ENCODE measurements around the gene DVL2. TPM values are rescaled to one million over a fixed set of nuclear protein-coding genes. Genes with fewer than 3 reads are reported as not detected.

The DVL2 gene
- total and polyA plus RNA-seq, 2 donors (not counting 1 experiment from before 2014, with no cell fraction given), result 8.1 to 91.8 TPM

DNA sequence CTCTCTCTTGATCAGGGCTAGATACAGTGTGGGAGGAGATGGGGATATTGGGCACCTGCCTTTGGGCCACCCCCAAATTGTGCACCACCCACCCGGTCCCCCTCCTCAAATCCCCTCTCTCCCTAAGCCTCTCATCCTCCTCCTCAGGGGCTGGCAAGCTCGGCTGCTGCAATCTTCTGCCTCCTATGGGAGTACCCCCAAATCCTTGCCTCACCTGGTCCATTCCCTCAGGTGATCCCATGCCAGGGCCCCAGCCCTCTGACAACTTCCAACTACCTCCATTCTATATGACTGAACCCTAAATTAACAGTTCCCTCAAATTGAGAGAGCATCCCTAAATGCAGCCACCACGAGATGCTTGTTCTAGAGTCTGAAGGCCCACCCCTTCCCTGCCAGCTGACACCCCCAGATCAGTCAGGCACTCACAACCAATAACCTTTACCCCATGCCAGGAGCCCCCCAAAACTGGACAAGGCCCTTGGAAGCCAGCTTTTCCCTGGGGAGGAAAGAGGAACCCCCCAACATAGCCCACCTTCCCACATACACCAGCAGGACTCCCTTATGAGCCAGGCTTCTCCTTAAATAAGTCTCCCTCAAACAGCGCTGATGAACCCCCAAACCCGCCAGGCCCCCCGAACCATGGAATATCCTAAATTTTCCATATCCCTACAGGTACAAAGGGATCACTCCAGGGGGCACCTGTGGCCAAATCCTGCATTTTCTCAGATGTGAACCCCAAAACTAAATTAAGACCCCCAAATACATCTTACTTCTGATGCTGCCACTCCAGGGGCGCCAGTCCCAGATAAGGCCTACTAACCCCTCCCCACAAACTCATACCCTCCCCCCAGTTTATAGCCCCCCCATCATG, 17.8 kb downstream of the DVL2 start:
- TF ChIP-seq, protein P1, sequence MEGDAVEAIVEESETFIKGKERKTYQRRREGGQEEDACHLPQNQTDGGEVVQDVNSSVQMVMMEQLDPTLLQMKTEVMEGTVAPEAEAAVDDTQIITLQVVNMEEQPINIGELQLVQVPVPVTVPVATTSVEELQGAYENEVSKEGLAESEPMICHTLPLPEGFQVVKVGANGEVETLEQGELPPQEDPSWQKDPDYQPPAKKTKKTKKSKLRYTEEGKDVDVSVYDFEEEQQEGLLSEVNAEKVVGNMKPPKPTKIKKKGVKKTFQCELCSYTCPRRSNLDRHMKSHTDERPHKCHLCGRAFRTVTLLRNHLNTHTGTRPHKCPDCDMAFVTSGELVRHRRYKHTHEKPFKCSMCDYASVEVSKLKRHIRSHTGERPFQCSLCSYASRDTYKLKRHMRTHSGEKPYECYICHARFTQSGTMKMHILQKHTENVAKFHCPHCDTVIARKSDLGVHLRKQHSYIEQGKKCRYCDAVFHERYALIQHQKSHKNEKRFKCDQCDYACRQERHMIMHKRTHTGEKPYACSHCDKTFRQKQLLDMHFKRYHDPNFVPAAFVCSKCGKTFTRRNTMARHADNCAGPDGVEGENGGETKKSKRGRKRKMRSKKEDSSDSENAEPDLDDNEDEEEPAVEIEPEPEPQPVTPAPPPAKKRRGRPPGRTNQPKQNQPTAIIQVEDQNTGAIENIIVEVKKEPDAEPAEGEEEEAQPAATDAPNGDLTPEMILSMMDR (conservative IDR thresholded peaks at IDR 0.05 in 1 of 2, IDR thresholded peaks at IDR 0.05 in 1 of 2; ENCODE audit: low read depth in 1 of 2, low read length in 2 of 2), result no peak
- TF ChIP-seq EZH2 (IDR thresholded peaks at IDR 0.05; ENCODE audit: low read length, missing control alignments), result no peak
- Histone ChIP-seq H3K4me2 (ENCODE audit: extremely low read depth, insufficient read depth, low read length) (peak overlapping the region; percentile 92), H2AFZ (ENCODE audit: low read length) (no peak overlapping the region), H3K27ac (ENCODE audit: insufficient read depth, low read length) (peak overlapping the region; percentile 22), H3K36me3 (ENCODE audit: control insufficient read depth, insufficient read depth, low read length) (peaks cover 6% of the 10 kb centered on the region), H3K27me3 (ENCODE audit: control insufficient read depth, insufficient read depth, low read length) (no peaks in the 10 kb centered on the region), H3K9ac (ENCODE audit: insufficient read depth, low read length) (peak overlapping the region; percentile 63), H3K4me1 (ENCODE audit: control insufficient read depth, extremely low read depth, insufficient read depth, low read length) (peaks cover 17% of the 10 kb centered on the region), H3K9me3 (ENCODE audit: control insufficient read depth, insufficient read depth, low read depth, low read length) (no peaks in the 10 kb centered on the region), H3K4me3 (replicated peaks in 1 of 4; ENCODE audit: control extremely low read depth in 1 of 4, insufficient read depth in 1 of 4, low read depth in 3 of 4, low read length in 4 of 4) (peak overlapping the region; percentile 54 to 78 (median 66)), H3K79me2 (ENCODE audit: control insufficient read depth, insufficient read depth, low read length) (peaks cover 40% of the 10 kb centered on the region), H4K20me1 (ENCODE audit: control insufficient read depth, extremely low read depth, insufficient read depth, low read length) (no peaks in the 10 kb centered on the region)
- DNase-seq (ENCODE audit: low read depth in 2 of 2), result no peak

DNA sequence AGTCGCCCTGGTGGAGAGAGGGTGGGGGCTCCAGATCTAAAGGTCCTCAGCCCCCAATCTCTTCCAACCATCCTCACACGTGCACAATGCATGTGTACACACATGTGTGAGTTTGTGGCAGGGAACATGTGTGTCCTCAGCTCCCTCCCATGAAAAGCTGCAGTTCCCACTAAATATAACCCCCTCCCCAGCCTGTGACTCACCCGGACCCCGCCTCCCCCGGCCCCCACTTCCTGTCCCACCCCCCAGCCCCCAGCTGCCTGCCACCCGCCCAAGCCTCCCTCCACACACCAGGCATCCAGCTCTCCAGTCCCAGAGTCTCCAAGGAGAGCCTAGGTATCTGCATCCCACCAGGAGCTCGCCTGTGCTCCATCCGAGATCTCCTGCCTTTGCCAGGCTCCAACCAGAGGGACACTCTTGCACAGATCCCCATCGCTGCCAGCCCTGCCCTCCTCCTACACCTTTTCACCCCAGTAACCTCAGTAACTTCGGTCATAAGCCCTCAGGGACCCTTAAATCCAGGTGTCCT, 18.6 kb downstream of the DVL2 start:
- Histone ChIP-seq H2AFZ (ENCODE audit: low read length) (no peak overlapping the region), H3K27ac (ENCODE audit: insufficient read depth, low read length) (peak overlapping the region; percentile 89), H4K20me1 (ENCODE audit: control insufficient read depth, extremely low read depth, insufficient read depth, low read length) (no peaks in the 10 kb centered on the region), H3K9me3 (ENCODE audit: control insufficient read depth, insufficient read depth, low read depth, low read length) (no peaks in the 10 kb centered on the region), H3K9ac (ENCODE audit: insufficient read depth, low read length) (no peak overlapping the region), H3K79me2 (ENCODE audit: control insufficient read depth, insufficient read depth, low read length) (peaks cover 36% of the 10 kb centered on the region), H3K36me3 (ENCODE audit: control insufficient read depth, insufficient read depth, low read length) (peaks cover 2% of the 10 kb centered on the region), H3K4me2 (ENCODE audit: extremely low read depth, insufficient read depth, low read length) (peak overlapping the region; percentile 92), H3K4me3 (replicated peaks in 1 of 4; ENCODE audit: control extremely low read depth in 1 of 4, insufficient read depth in 1 of 4, low read depth in 3 of 4, low read length in 4 of 4) (peak overlapping the region; percentile 54 to 78 (median 66)), H3K4me1 (ENCODE audit: control insufficient read depth, extremely low read depth, insufficient read depth, low read length) (peaks cover 14% of the 10 kb centered on the region), H3K27me3 (ENCODE audit: control insufficient read depth, insufficient read depth, low read length) (no peaks in the 10 kb centered on the region)
- no peak for TF ChIP-seq EZH2 (IDR thresholded peaks at IDR 0.05; ENCODE audit: low read length, missing control alignments)
- TF ChIP-seq, protein P1 (conservative IDR thresholded peaks at IDR 0.05 in 1 of 2, IDR thresholded peaks at IDR 0.05 in 1 of 2; ENCODE audit: low read depth in 1 of 2, low read length in 2 of 2), result no peak
- peak in 1 of 2 donors; percentile 44 for DNase-seq (ENCODE audit: low read depth in 2 of 2)

GRCh38 chr17:7215136-7215638, 19.1 kb downstream of the DVL2 start:
- no peaks in the 10 kb centered on the region for H3K9me3 ChIP-seq (ENCODE audit: control insufficient read depth, insufficient read depth, low read depth, low read length)
- TF ChIP-seq, protein P1 (conservative IDR thresholded peaks at IDR 0.05 in 1 of 2, IDR thresholded peaks at IDR 0.05 in 1 of 2; ENCODE audit: low read depth in 1 of 2, low read length in 2 of 2), result no peak
- TF ChIP-seq EZH2 (IDR thresholded peaks at IDR 0.05; ENCODE audit: low read length, missing control alignments), result no peak
- H3K4me2 ChIP-seq (ENCODE audit: extremely low read depth, insufficient read depth, low read length), result peak overlapping the region; percentile 76
- H4K20me1 ChIP-seq (ENCODE audit: control insufficient read depth, extremely low read depth, insufficient read depth, low read length), result no peaks in the 10 kb centered on the region
- no peaks in the 10 kb centered on the region for H3K36me3 ChIP-seq (ENCODE audit: control insufficient read depth, insufficient read depth, low read length)
- peak overlapping the region; percentile 72 for H3K9ac ChIP-seq (ENCODE audit: insufficient read depth, low read length)
- peak overlapping the region; percentile 89 for H3K27ac ChIP-seq (ENCODE audit: insufficient read depth, low read length)
- H3K4me1 ChIP-seq (ENCODE audit: control insufficient read depth, extremely low read depth, insufficient read depth, low read length), result peaks cover 10% of the 10 kb centered on the region
- peaks cover 32% of the 10 kb centered on the region for H3K79me2 ChIP-seq (ENCODE audit: control insufficient read depth, insufficient read depth, low read length)
- no peak for DNase-seq (ENCODE audit: low read depth in 2 of 2)
- H2AFZ ChIP-seq (ENCODE audit: low read length), result no peak overlapping the region
- H3K4me3 ChIP-seq (replicated peaks in 1 of 4; ENCODE audit: control extremely low read depth in 1 of 4, insufficient read depth in 1 of 4, low read depth in 3 of 4, low read length in 4 of 4), result peak overlapping the region; percentile 40 to 78 (median 56)
- no peaks in the 10 kb centered on the region for H3K27me3 ChIP-seq (ENCODE audit: control insufficient read depth, insufficient read depth, low read length)
